Activated CD8-positive, alpha-beta memory T cell treated with anti-CD3 and anti-CD28 coated beads for 24 hours (primary cell): Measurements from ENCODE around the gene TRAF3IP3.

Source experiments
- DNase-seq: peaks from one replicate; pipeline ENCODE4 v3.0.0-alpha.2; 2020

The TRAF3IP3 gene

DNA sequence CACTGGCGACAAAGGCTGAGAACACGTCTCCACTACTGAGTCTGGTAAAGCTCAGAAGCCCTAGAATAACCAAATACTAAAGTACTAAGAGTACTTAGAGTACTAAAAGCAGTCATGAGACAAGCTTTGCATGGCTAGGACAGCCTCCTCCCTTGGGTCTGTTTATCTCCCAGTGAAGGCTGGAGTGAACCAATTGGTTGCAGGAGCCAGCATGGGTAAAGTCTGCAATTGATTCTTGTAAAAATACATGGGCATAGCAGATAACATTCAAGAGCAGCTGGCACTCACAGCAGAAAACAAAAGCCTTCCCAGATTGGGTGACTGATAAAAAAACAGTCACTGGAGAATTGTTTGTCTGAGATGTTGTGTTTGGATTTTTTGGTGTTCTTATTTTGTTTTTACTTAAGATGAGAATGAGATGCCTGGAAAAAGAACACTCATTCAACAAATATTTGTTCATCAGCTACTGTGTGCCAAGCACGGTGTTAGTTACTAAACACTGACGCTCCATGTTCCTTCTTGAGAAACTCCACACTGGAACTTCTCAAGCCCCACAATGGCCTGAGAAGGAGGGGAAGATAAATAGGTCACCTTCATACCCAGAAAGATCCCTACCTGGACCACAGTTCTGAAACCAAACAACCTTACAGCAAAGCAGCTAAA, 46.4 kb downstream of the TRAF3IP3 start:
- no peak for DNase-seq

- DNase-seq: no peak
These were observed 46.9 kb downstream of the TRAF3IP3 start for GRCh38 chr1:209802780-209803152.

DNA sequence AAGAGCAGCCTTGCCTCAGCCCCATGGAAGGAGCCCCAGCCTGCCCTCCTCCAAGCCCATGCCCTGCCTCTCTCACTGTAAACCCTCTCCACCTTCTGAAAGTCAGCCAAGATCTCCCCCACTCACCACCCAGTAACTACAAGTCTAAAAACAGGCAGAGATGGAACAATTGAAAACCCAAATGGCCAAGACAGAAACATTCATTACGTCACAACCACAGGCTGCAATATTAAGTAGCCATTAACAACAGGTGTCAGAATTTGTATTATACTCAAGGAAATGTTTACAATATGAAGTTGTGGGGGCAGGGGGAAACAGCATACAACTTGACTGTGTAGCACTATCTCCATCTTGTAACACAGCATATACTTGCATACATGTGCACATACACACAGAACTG, 47.7 kb downstream of the TRAF3IP3 start:
- no peak for DNase-seq

DNA sequence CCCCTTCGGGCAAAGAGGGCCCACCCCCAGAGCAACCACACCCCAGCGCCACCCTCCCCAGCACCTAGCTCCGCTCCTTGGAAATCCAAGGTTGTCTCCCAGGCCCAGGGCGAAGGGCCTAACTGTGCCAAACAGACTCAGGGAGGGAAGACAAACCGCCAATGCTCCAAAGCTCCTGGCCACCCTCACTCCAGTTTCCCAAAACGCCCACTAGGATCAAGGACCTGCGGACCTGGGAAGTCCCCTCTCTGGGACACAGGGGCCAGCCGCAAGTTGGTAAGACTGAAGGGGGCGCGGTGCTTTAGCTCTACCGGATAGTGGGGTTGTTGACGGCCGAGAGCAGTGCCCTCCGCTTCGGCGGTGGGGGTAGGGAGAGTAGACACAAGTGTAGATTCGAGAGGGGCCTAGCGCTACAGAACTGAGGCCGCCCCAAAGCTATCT, 49.5 kb downstream of the TRAF3IP3 start:
- DNase-seq: no peak

GRCh38 chr1:209805875-209806760, 50.3 kb downstream of the TRAF3IP3 start, which contains the start of gene IRF6:
Gene IRF6, minus strand, starts transcription at chr1:209806142. Its CDS starts 4,729 bp downstream, at chr1:209801413.
- peak; percentile 88 for DNase-seq

GRCh38 chr1:209807509-209807908, 51.7 kb downstream of the TRAF3IP3 start:
- no peak for DNase-seq

GRCh38 chr1:209808059-209808581, 52.3 kb downstream of the TRAF3IP3 start:
- DNase-seq: no peak

- DNase-seq: no peak
These were observed 53.8 kb downstream of the TRAF3IP3 start for GRCh38 chr1:209809611-209810010.

GRCh38 chr1:209810783-209811182, 54.9 kb downstream of the TRAF3IP3 start:
- no peak for DNase-seq

DNA sequence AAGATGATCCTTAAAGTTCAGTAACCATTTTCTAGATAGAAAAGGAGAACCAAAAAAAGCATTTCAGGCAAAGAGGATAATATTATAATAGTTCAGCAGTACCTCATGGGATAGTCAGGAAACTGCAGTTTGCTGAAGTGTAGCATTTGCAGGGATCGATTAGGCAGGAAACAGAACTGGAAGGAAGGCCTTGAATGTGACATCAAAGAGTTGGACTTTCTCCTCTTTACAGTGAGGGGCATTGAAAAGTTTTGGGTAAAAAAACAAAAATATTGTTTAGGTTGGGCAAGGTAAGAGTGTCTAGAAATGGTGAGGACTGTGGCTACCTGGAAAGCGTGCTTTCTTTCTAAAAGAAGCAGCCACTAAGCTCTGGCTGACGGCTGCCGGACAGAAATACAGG, 58.0 kb downstream of the TRAF3IP3 start:
- DNase-seq: no peak

DNA sequence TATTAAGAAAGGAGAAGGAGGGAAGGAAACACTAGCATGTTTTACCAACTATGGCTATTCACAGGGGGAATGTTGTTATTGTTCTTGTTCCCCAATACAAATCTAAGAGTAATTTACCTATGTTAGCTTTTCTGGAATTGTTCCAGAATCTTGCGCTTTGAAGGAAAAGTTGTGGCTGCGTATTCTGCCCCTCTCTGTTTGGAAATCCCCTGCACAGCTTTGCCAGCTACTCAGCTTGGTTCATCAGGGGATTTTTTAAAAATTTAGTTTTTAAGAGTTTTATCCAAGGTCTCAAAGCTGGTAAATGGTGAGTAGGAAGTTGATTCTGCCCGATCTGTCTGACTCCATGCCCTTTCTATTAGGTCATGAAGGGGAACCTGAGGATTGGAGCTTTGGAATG, 59.6 kb downstream of the TRAF3IP3 start:
- no peak for DNase-seq

DNA sequence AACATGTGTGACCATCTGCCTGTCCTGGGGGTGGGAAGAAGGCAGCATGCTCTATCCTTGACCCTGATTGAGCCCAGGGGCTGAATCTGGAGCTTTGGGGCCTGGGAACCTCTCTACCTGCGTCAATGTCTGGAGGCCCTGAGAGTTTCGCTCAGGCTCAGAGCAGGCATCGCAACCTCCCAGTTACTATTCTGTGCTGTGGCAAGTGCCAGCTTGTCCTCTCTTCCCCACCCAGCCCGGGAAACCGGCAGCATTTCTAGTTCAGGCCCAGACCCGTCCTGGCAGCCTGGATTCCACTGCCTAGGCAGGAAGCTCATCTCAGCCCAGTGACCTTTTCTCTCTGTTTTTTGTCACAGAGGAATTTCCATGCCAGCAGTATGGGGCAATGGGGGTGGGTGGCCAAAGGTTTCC, 60.1 kb downstream of the TRAF3IP3 start:
- DNase-seq: no peak

DNA sequence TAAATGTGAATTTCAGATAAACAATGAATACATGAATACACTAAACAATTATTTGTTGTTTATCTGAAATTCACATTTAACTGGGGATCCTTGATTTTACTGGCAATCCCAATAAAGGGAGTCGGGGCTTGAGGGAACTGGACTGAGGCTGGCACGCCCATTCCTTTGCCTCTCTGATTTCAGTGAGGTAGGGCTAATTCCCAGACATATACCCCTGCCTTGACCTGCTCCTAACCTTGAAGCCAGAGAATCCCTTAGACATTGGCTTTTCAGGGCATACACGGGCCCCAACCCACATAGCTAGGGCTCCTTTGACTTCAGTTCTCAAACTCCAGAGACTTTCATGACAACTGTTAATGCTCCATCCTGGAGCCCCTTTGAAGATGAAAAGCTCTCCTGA, 61.1 kb downstream of the TRAF3IP3 start:
- no peak for DNase-seq

DNA sequence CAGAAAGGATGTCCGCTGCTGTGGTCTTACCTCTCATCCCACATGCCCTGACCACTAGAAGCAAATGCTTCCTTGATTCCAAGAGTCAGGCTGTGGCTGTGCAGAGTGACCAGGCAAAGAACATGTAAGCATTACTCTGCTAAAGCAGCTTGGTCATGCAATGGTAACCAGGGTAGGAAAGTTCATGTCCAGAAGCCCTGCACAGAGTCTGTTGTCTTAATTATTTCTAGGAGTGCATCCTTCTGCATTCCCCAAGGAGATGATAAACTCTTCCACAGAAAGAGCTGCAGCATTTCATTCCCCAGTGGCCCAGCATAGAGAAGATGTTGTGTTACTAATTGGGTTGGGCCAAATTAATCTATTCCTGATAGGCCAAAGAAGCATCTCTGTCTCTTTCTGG, 61.8 kb downstream of the TRAF3IP3 start:
- no peak for DNase-seq

DNA sequence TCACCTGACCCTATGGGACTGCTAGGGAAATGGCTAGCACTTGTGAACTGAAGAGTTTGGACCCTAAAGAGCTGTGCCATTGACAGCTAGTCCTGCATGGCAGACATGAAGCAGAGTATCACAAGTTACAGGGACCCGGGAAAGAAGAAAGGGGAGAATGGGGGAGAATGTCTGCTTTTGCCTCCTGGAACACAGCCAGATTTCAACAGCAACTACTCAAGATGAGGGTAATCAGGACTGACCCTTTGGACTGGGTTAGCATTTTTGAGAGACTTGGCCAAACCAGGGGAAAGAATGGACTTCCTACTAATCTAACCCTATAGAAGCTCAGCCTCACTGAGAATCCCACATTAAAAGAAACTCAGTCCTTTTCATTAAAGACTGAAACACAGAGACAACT, 63.2 kb downstream of the TRAF3IP3 start:
- no peak for DNase-seq

DNA sequence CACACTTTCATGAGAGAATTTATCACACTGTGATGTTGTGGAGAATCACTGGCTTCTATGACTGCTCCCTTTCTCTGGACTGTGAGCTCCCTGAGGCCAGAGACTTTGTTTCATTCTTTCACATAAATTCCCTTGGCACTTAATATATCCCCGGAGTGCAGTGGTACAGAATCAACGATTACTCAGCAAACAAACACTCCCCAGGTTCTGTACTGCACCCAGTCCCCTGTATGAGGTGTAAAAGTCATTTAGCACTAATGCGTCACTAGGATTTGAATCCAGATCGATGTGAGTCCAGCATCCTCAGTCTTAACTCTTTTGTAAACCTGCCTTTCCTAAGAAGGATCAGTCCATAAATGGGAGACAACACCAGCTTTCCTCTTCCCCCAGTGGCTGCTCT, 65.1 kb downstream of the TRAF3IP3 start:
- no peak for DNase-seq

DNA sequence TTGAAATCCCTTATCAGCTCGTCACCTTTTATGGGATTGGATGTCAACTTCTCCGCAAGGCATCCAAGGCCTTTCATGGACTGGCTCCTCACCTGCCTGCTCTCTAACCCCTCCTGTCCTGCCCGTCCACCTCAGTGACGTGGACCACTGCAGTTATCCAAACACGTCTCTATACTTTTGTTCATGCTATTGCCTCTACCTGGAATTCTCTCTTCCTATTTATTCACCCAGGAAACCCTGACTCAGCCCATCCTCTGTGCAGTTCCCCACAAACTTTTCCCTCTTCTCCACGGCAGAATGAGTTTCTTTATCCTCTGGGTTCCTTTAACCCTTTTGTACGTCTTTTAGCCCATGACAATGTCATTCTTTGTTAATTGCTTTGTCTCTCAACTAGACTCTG, 66.9 kb downstream of the TRAF3IP3 start:
- no peak for DNase-seq

- DNase-seq: no peak
These were observed 67.5 kb downstream of the TRAF3IP3 start for GRCh38 chr1:209823143-209824041.

GRCh38 chr1:209825591-209826434, 70.0 kb downstream of the TRAF3IP3 start:
- DNase-seq: no peak

DNA sequence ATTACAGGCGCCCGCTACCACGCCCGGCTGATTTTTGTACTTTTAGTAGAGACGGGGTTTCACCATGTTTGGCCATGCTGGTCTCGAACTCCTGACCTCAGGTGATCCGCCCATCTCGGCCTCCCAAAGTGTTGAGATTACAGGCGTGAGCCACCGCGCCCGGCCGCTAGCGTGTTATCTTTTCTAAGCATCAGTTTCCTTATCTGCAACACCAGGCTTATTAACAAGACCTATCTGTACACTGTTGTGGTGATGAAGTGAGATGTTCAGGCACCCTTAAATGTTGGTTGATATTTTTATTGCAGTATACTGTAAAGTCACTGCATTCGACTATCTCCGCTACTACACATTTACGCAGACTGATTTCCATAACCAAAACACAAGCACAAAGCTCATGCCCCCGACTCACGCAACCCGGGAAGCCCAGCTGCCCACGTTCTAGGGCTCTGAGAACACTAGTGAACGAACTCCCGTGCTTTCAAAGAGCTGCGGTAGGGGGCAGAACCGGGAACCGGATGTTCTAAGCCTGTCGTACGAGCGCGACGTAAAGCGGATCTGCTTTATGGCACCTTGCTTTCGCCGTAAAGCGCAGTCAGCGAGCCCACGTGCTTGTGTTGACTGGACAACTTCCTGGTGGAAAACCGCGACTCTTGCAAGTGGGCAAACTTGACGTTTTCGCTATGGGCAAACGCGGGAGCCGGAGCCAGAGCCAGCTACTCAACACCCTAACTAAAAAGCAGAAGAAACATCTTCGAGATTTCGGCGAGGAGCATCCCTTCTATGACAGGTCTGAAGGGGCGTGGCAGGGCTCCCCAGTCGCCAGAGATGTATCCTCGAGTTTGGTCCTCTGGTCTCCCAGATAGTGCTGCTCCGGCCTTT, 71.8 kb downstream of the TRAF3IP3 start, which contains the start of gene UTP25:
Gene UTP25, plus strand, starts transcription at position 589 of the 879 bp plus-strand sequence. Its CDS starts 92 bp downstream, at position 681.
- peak; percentile 97 for DNase-seq

GRCh38 chr1:209829716-209830115, 73.9 kb downstream of the TRAF3IP3 start:
- DNase-seq: no peak
